ENCODE results near the gene PCOLCE2.

The PCOLCE2 gene

DNA sequence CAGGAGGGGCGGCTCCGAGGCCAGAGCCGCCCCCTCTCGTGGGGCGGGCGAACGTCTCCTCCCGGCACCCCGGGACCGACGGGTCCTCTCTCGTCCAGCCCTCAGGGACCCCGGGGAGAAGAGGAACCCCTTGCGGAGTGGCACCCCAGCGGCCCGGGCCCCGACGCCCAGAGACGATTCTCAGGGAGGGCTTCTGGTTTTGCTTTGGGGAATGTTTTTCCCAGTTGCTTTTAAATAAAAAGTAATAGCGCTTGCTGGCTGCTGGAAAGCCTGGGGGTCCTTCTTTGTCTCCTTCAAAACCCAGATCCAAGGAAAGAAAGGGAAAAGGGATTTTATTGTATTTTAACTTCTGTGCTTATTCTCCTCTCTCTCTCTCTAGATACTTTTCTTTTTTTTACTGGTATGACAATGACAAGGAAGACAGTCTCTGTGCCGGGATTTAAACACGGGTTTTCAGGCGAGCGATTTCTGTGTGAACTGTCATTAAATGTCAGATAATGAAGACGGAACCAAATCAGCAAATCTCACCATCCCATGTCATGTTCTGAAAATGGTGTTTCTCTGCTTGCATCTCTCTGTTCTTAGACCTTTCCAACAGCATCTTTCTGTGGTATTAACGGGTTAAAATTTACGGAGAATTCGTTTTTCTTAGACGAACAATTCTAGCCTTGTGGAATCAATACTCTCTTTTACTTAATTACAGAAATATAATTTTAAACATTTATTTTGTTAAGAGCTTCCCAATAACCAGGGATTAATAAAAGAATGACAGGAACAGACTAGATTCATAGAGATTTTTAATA, 530 bp upstream of the PCOLCE2 start:
- no peak overlapping the region for H3K27ac ChIP-seq (ENCODE audit: low read length)
- H3K79me2 ChIP-seq (ENCODE audit: low read length), result no peaks in the 10 kb centered on the region
- no peaks in the 10 kb centered on the region for H4K20me1 ChIP-seq (ENCODE audit: insufficient read depth, low read length)
- no peak overlapping the region for H3K4me3 ChIP-seq (ENCODE audit: low read length)
- H2AFZ ChIP-seq (ENCODE audit: low read depth, low read length), result no peak overlapping the region
- H3K4me1 ChIP-seq (ENCODE audit: low read length), result no peaks in the 10 kb centered on the region
- no peak for TF ChIP-seq EZH2phosphoT487 (IDR thresholded peaks at IDR 0.05; ENCODE audit: low read depth)
- no peaks in the 10 kb centered on the region for H3K36me3 ChIP-seq (replicated peaks; ENCODE audit: low read depth, low read length)
- no peaks in the 10 kb centered on the region for H3K27me3 ChIP-seq (ENCODE audit: low read depth, low read length)
- H3K9me3 ChIP-seq (ENCODE audit: insufficient read depth, low read length), result no peaks in the 10 kb centered on the region
- no peak overlapping the region for H3K4me2 ChIP-seq (ENCODE audit: low read length)
- no peak overlapping the region for H3K9ac ChIP-seq (ENCODE audit: low read length)

DNA sequence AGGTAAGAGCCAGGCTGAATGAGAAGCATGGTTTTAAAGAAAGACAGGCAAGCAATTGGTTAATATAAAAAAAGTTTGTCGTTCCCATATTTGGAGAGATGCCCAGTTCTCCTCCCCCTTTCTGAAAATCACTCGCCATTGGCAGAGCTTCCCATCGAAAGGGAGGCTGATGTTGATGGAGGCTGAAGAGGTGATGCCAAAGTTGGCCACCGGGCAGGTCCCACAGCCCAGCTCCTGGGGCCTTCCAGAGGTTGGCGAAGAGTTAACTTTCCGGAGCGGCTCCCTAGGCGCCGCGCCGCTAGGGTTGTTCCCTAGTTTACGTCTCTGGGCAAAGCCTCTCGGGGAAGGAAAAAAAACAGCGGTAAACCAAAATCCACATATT, 793 bp downstream of the PCOLCE2 start:
- H3K4me2 ChIP-seq (ENCODE audit: low read length), result no peak overlapping the region
- no peak overlapping the region for H3K27ac ChIP-seq (ENCODE audit: low read length)

DNA sequence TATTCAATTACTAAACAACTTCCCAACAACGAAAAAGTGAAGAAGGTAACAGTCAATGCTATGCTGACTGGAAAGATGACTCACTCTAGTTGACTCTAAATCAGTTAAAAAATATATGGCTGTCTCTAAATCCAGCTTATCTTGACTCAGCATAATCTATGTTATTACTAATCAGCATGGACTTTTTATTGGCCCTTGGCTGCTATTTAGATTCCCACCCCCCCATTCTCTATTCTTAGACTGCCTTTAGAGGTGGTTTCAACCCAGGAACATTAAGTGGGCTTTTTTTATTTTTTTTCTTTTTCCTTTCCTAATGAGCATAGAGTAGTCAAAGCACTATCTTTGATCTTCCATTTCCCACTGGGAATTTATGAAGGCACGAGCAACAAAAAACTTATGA, 1.9 kb downstream of the PCOLCE2 start:
- Histone ChIP-seq H3K9me3 (ENCODE audit: insufficient read depth, low read length) (no peaks in the 10 kb centered on the region), H3K79me2 (ENCODE audit: low read length) (no peaks in the 10 kb centered on the region), H4K20me1 (ENCODE audit: insufficient read depth, low read length) (no peaks in the 10 kb centered on the region), H3K27ac (ENCODE audit: low read length) (no peak overlapping the region), H3K9ac (ENCODE audit: low read length) (no peak overlapping the region), H3K4me3 (ENCODE audit: low read length) (no peak overlapping the region), H3K36me3 (replicated peaks; ENCODE audit: low read depth, low read length) (no peaks in the 10 kb centered on the region), H3K27me3 (ENCODE audit: low read depth, low read length) (no peaks in the 10 kb centered on the region), H2AFZ (ENCODE audit: low read depth, low read length) (no peak overlapping the region), H3K4me2 (ENCODE audit: low read length) (no peak overlapping the region), H3K4me1 (ENCODE audit: low read length) (no peaks in the 10 kb centered on the region)
- no peak for TF ChIP-seq EZH2phosphoT487 (IDR thresholded peaks at IDR 0.05; ENCODE audit: low read depth)
- TF ChIP-seq, protein P1, sequence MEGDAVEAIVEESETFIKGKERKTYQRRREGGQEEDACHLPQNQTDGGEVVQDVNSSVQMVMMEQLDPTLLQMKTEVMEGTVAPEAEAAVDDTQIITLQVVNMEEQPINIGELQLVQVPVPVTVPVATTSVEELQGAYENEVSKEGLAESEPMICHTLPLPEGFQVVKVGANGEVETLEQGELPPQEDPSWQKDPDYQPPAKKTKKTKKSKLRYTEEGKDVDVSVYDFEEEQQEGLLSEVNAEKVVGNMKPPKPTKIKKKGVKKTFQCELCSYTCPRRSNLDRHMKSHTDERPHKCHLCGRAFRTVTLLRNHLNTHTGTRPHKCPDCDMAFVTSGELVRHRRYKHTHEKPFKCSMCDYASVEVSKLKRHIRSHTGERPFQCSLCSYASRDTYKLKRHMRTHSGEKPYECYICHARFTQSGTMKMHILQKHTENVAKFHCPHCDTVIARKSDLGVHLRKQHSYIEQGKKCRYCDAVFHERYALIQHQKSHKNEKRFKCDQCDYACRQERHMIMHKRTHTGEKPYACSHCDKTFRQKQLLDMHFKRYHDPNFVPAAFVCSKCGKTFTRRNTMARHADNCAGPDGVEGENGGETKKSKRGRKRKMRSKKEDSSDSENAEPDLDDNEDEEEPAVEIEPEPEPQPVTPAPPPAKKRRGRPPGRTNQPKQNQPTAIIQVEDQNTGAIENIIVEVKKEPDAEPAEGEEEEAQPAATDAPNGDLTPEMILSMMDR (IDR thresholded peaks at IDR 0.05; ENCODE audit: low read depth, low read length), result no peak

More for the DNA sequence above, 793 bp downstream of the PCOLCE2 start:
- H3K27me3 ChIP-seq (ENCODE audit: low read depth, low read length), result no peaks in the 10 kb centered on the region
- no peaks in the 10 kb centered on the region for H3K36me3 ChIP-seq (replicated peaks; ENCODE audit: low read depth, low read length)
- no peaks in the 10 kb centered on the region for H3K9me3 ChIP-seq (ENCODE audit: insufficient read depth, low read length)
- H3K79me2 ChIP-seq (ENCODE audit: low read length), result no peaks in the 10 kb centered on the region
- no peak overlapping the region for H3K4me3 ChIP-seq (ENCODE audit: low read length)
- no peaks in the 10 kb centered on the region for H3K4me1 ChIP-seq (ENCODE audit: low read length)
- H4K20me1 ChIP-seq (ENCODE audit: insufficient read depth, low read length), result no peaks in the 10 kb centered on the region
- TF ChIP-seq EZH2phosphoT487 (IDR thresholded peaks at IDR 0.05; ENCODE audit: low read depth), result no peak
- TF ChIP-seq, protein P1 (IDR thresholded peaks at IDR 0.05; ENCODE audit: low read depth, low read length), result no peak
- H3K9ac ChIP-seq (ENCODE audit: low read length), result no peak overlapping the region
- H2AFZ ChIP-seq (ENCODE audit: low read depth, low read length), result no peak overlapping the region

DNA sequence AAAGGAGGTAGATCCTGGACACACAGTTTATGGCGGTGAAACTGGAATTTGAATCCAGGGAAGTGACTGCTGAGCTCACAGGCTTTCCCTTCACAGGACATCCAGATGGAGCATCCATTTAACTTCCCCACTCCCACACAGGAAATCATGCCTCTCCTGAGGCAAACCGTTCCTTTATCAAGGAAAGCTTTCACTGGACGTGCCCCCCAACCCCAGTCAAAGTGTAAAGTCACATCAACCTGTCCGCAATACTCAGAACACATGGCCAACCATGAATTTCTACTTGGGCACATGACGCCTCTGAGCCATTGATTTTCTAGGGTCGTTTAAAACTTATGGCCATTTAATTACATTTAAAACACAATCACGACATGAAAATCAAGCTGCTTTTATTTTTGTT, 2.9 kb downstream of the PCOLCE2 start:
- Histone ChIP-seq H3K27ac (ENCODE audit: low read length) (no peak overlapping the region), H3K4me2 (ENCODE audit: low read length) (no peak overlapping the region), H3K27me3 (ENCODE audit: low read depth, low read length) (no peaks in the 10 kb centered on the region), H3K9ac (ENCODE audit: low read length) (no peak overlapping the region), H3K79me2 (ENCODE audit: low read length) (no peaks in the 10 kb centered on the region), H4K20me1 (ENCODE audit: insufficient read depth, low read length) (no peaks in the 10 kb centered on the region), H2AFZ (ENCODE audit: low read depth, low read length) (no peak overlapping the region), H3K9me3 (ENCODE audit: insufficient read depth, low read length) (no peaks in the 10 kb centered on the region), H3K4me3 (ENCODE audit: low read length) (no peak overlapping the region), H3K36me3 (replicated peaks; ENCODE audit: low read depth, low read length) (no peaks in the 10 kb centered on the region), H3K4me1 (ENCODE audit: low read length) (no peaks in the 10 kb centered on the region)
- TF ChIP-seq EZH2phosphoT487 (IDR thresholded peaks at IDR 0.05; ENCODE audit: low read depth), result no peak
- TF ChIP-seq, protein P1 (IDR thresholded peaks at IDR 0.05; ENCODE audit: low read depth, low read length), result no peak

All from OCI-LY3 (cell line).